GM23338 (cell line): ENCODE results near the gene SLC24A5. TPM values are rescaled to one million over a fixed set of nuclear protein-coding genes. Genes with fewer than 3 reads are reported as not detected.

Source experiments
- ATAC-seq: fragments of 200-7000 bp; cut with Tn5 transposase; 3 replicates; pipeline ENCODE4 v1.9.1; 2020
- DNase-seq: peaks from one replicate; pipeline ENCODE4 v3.0.0-alpha.2; 2015; ENCODE audit warnings: low spot score
- H2AFZ ChIP-seq: fragments of 200-600 bp; sonication (generic); 2 replicates; pipeline ENCODE4 v1.8.0; 2016; ENCODE audit warnings: antibody characterized with exemption, mild to moderate bottlenecking, moderate library complexity
- H3F3A ChIP-seq: fragments of 200-600 bp; sonication (generic); replicated peaks from 2 replicates; pipeline ENCODE4 v1.8.0; 2017; ENCODE audit warnings: antibody characterized with exemption, mixed run types, low read depth
- H3K27ac ChIP-seq: fragments of 200-600 bp; sonication (generic); 2 replicates; pipeline ENCODE4 v1.6.1; 2016; ENCODE audit warnings: low read depth
- H3K27me3 ChIP-seq: fragments of 200-600 bp; sonication (generic); 2 replicates; pipeline ENCODE4 v1.8.0; 2016; ENCODE audit warnings: mild to moderate bottlenecking, mixed run types, moderate library complexity; ENCODE audit not compliant: insufficient read depth
- H3K36me3 ChIP-seq: fragments of 200-600 bp; sonication (generic); 2 replicates; pipeline ENCODE4 v1.8.0; 2016; ENCODE audit warnings: mild to moderate bottlenecking; ENCODE audit not compliant: insufficient read depth
- H3K4me1 ChIP-seq: fragments of 200-600 bp; sonication (generic); 2 replicates; pipeline ENCODE4 v1.8.0; 2016; ENCODE audit warnings: mild to moderate bottlenecking, moderate library complexity; ENCODE audit not compliant: insufficient read depth
- H3K4me2 ChIP-seq: fragments of 200-600 bp; sonication (generic); 2 replicates; pipeline ENCODE4 v1.7.1; 2017; ENCODE audit warnings: mixed run types
- H3K4me3 ChIP-seq: fragments of 200-600 bp; sonication (generic); 2 replicates; pipeline ENCODE4 v1.6.1; 2016; ENCODE audit warnings: mixed run types
- H3K79me2 ChIP-seq: fragments of 200-600 bp; sonication (generic); replicated peaks from 2 replicates; pipeline ENCODE4 v1.8.0; 2017; ENCODE audit warnings: mild to moderate bottlenecking; ENCODE audit not compliant: insufficient read depth
- H3K9me2 ChIP-seq: fragments of 200-600 bp; sonication (generic); 2 replicates; pipeline ENCODE4 v1.8.0; 2017; ENCODE audit not compliant: insufficient read depth
- H4K20me1 ChIP-seq: fragments of 200-600 bp; sonication (generic); replicated peaks from 2 replicates; pipeline ENCODE4 v1.8.0; 2017; ENCODE audit warnings: mild to moderate bottlenecking; ENCODE audit not compliant: insufficient read depth
- H3K27ac Mint-ChIP-seq: 2 replicates; pipeline ENCODE4 v1.8.0; 2020; ENCODE audit warnings: inconsistent platforms, mild to moderate bottlenecking, moderate library complexity, mixed read lengths
- H3K27me3 Mint-ChIP-seq: 3 replicates; pipeline ENCODE4 v1.8.0; 2022; ENCODE audit warnings: low read depth, mild to moderate bottlenecking, moderate library complexity, mixed read lengths, inconsistent platforms; ENCODE audit not compliant: insufficient read depth, poor library complexity
- H3K36me3 Mint-ChIP-seq: 3 replicates; pipeline ENCODE4 v1.8.0; 2021; ENCODE audit warnings: low read depth, mild to moderate bottlenecking, inconsistent platforms, moderate library complexity, mixed read lengths
- H3K4me1 Mint-ChIP-seq: 3 replicates; pipeline ENCODE4 v1.8.0; 2020; ENCODE audit warnings: mild to moderate bottlenecking, inconsistent platforms, mixed read lengths
- H3K4me3 Mint-ChIP-seq: 3 replicates; pipeline ENCODE4 v1.8.0; 2021; ENCODE audit warnings: moderate library complexity, mild to moderate bottlenecking, inconsistent platforms, mixed read lengths
- H3K9me3 Mint-ChIP-seq: 3 replicates; pipeline ENCODE4 v1.8.0; 2020; ENCODE audit warnings: moderate library complexity, mild to moderate bottlenecking, inconsistent platforms, mixed read lengths
- CREB1 ChIP-seq: fragments of 250-450 bp; sonication (Bioruptor Pico); IDR thresholded peaks from 2 replicates; pipeline ENCODE4 v1.5.0; 2020; ENCODE audit warnings: low read depth, mild to moderate bottlenecking, moderate library complexity
- EZH2 ChIP-seq: fragments of 200-600 bp; sonication (generic); IDR thresholded peaks from one replicate; pipeline ENCODE4 v1.8.0; 2017; ENCODE audit warnings: antibody characterized with exemption, mild to moderate bottlenecking, low read depth; ENCODE audit not compliant: unreplicated experiment
- EZH2phosphoT487 ChIP-seq: fragments of 200-600 bp; sonication (generic); IDR thresholded peaks from one replicate; pipeline ENCODE4 v1.8.1; 2018; ENCODE audit warnings: antibody characterized with exemption; ENCODE audit not compliant: unreplicated experiment
- JUNB ChIP-seq: IDR thresholded peaks from one replicate; pipeline ENCODE4 v1.6.1; 2016; ENCODE audit warnings: antibody characterized with exemption; ENCODE audit not compliant: unreplicated experiment
- NANOG ChIP-seq: IDR thresholded peaks from 2 replicates; pipeline ENCODE4 v1.6.1; 2016; ENCODE audit warnings: antibody characterized with exemption, borderline replicate concordance
- POLR2AphosphoS5 ChIP-seq: IDR thresholded peaks from 2 replicates; pipeline ENCODE4 v1.6.1; 2016; ENCODE audit warnings: antibody characterized with exemption, low read depth
- STAT1 ChIP-seq: IDR thresholded peaks from one replicate; pipeline ENCODE4 v1.6.1; 2016; ENCODE audit warnings: antibody characterized with exemption; ENCODE audit not compliant: unreplicated experiment
- ZNF114 ChIP-seq: fragments of 250-450 bp; sonication (Bioruptor Pico); IDR thresholded peaks from 2 replicates; pipeline ENCODE4 v1.5.0; 2020; ENCODE audit warnings: mild to moderate bottlenecking, moderate library complexity
- ZNF331 ChIP-seq: fragments of 250-450 bp; sonication (Bioruptor Pico); IDR thresholded peaks from 2 replicates; pipeline ENCODE4 v1.5.0; 2020; ENCODE audit warnings: low read depth, mild to moderate bottlenecking, moderate library complexity
- polyA plus RNA-seq: library from polyadenylated mRNA; unstranded; fragments of >200 nt; fragmentation: Nextera tagmentation; extraction: Ambion mirVana; gene quantifications from 2 replicates; pipeline ENCODE4 v1.2.1, GENCODE V29; 2016
- total RNA-seq: library from RNA; depleted of rRNA; stranded (reverse); fragments of >200 nt; shearing (Covaris generic); gene quantifications from 2 replicates; pipeline ENCODE4 v1.2.3, GENCODE V29; 2014
- TF ChIP-seq, protein P1 (sequence below): IDR thresholded peaks from one replicate; pipeline ENCODE4 v1.6.1; 2018; ENCODE audit warnings: antibody characterized with exemption; ENCODE audit not compliant: unreplicated experiment
- TF ChIP-seq, protein P2 (sequence below), 2 experiments: fragments of 200-600 bp in 1 of 2; sonication (generic) in 1 of 2; conservative IDR thresholded peaks; 2 replicates each; pipeline versions ENCODE4 v1.5.1 to v1.6.1; 2016 to 2017; ENCODE audit warnings: antibody characterized with exemption in 2 of 2, low read depth in 2 of 2, mild to moderate bottlenecking in 2 of 2, moderate library complexity in 1 of 2
- TF ChIP-seq, protein P3 (sequence below): fragments of 250-450 bp; sonication (Bioruptor Pico); IDR thresholded peaks from 2 replicates; pipeline ENCODE4 v1.5.0; 2020; ENCODE audit warnings: mild to moderate bottlenecking, moderate library complexity
- TF ChIP-seq, protein P4 (sequence below): IDR thresholded peaks from 2 replicates; pipeline ENCODE4 v1.6.1; 2016; ENCODE audit warnings: antibody characterized with exemption

Gene SLC24A5
- total and polyA plus RNA-seq, 2 experiments from 2014 or later: 0.39 TPM; not detected in 1

DNA sequence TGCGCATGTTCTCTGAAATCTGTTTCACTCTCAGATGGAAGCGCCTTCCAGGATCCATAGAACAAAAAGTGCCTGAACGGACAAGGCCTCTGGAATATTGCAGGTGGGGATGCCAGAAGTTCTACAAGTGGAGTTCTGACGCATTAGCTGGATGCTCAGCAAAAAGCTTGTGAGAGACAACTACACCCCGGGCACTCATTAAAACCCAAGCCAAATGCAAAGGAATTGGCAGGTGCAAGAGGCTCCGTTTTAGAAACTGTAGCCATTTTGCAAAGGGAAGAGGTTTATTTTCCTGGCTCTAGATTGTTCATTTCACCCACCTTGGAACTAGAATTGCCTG is 35.2 kb upstream of the SLC24A5 start:
- no peak overlapping the region for H3K4me3 Mint-ChIP-seq
- H3K4me1 ChIP-seq: no peaks in the 10 kb centered on the region
- H3K4me2 ChIP-seq: no peak overlapping the region
- H3F3A ChIP-seq: no peaks in the 10 kb centered on the region
- H3K4me3 ChIP-seq: no peak overlapping the region
- peaks cover 31% of the 10 kb centered on the region for H3K9me3 Mint-ChIP-seq
- peaks cover 18% of the 10 kb centered on the region for H3K36me3 Mint-ChIP-seq
- no peak for DNase-seq
- TF ChIP-seq JUNB (no peak), ZNF114 (no peak), POLR2AphosphoS5 (no peak), ZNF331 (CRISPR knock-in tag) (no peak), CREB1 (CRISPR knock-in tag) (no peak), STAT1 (no peak), NANOG (no peak), EZH2 (no peak), EZH2phosphoT487 (no peak)
- TF ChIP-seq, protein P1, sequence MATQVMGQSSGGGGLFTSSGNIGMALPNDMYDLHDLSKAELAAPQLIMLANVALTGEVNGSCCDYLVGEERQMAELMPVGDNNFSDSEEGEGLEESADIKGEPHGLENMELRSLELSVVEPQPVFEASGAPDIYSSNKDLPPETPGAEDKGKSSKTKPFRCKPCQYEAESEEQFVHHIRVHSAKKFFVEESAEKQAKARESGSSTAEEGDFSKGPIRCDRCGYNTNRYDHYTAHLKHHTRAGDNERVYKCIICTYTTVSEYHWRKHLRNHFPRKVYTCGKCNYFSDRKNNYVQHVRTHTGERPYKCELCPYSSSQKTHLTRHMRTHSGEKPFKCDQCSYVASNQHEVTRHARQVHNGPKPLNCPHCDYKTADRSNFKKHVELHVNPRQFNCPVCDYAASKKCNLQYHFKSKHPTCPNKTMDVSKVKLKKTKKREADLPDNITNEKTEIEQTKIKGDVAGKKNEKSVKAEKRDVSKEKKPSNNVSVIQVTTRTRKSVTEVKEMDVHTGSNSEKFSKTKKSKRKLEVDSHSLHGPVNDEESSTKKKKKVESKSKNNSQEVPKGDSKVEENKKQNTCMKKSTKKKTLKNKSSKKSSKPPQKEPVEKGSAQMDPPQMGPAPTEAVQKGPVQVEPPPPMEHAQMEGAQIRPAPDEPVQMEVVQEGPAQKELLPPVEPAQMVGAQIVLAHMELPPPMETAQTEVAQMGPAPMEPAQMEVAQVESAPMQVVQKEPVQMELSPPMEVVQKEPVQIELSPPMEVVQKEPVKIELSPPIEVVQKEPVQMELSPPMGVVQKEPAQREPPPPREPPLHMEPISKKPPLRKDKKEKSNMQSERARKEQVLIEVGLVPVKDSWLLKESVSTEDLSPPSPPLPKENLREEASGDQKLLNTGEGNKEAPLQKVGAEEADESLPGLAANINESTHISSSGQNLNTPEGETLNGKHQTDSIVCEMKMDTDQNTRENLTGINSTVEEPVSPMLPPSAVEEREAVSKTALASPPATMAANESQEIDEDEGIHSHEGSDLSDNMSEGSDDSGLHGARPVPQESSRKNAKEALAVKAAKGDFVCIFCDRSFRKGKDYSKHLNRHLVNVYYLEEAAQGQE: no peak
- TF ChIP-seq, protein P2, sequence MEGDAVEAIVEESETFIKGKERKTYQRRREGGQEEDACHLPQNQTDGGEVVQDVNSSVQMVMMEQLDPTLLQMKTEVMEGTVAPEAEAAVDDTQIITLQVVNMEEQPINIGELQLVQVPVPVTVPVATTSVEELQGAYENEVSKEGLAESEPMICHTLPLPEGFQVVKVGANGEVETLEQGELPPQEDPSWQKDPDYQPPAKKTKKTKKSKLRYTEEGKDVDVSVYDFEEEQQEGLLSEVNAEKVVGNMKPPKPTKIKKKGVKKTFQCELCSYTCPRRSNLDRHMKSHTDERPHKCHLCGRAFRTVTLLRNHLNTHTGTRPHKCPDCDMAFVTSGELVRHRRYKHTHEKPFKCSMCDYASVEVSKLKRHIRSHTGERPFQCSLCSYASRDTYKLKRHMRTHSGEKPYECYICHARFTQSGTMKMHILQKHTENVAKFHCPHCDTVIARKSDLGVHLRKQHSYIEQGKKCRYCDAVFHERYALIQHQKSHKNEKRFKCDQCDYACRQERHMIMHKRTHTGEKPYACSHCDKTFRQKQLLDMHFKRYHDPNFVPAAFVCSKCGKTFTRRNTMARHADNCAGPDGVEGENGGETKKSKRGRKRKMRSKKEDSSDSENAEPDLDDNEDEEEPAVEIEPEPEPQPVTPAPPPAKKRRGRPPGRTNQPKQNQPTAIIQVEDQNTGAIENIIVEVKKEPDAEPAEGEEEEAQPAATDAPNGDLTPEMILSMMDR (conservative IDR thresholded peaks at IDR 0.05; ENCODE audit: low read depth in 2 of 2): no peak
- TF ChIP-seq, protein P3, sequence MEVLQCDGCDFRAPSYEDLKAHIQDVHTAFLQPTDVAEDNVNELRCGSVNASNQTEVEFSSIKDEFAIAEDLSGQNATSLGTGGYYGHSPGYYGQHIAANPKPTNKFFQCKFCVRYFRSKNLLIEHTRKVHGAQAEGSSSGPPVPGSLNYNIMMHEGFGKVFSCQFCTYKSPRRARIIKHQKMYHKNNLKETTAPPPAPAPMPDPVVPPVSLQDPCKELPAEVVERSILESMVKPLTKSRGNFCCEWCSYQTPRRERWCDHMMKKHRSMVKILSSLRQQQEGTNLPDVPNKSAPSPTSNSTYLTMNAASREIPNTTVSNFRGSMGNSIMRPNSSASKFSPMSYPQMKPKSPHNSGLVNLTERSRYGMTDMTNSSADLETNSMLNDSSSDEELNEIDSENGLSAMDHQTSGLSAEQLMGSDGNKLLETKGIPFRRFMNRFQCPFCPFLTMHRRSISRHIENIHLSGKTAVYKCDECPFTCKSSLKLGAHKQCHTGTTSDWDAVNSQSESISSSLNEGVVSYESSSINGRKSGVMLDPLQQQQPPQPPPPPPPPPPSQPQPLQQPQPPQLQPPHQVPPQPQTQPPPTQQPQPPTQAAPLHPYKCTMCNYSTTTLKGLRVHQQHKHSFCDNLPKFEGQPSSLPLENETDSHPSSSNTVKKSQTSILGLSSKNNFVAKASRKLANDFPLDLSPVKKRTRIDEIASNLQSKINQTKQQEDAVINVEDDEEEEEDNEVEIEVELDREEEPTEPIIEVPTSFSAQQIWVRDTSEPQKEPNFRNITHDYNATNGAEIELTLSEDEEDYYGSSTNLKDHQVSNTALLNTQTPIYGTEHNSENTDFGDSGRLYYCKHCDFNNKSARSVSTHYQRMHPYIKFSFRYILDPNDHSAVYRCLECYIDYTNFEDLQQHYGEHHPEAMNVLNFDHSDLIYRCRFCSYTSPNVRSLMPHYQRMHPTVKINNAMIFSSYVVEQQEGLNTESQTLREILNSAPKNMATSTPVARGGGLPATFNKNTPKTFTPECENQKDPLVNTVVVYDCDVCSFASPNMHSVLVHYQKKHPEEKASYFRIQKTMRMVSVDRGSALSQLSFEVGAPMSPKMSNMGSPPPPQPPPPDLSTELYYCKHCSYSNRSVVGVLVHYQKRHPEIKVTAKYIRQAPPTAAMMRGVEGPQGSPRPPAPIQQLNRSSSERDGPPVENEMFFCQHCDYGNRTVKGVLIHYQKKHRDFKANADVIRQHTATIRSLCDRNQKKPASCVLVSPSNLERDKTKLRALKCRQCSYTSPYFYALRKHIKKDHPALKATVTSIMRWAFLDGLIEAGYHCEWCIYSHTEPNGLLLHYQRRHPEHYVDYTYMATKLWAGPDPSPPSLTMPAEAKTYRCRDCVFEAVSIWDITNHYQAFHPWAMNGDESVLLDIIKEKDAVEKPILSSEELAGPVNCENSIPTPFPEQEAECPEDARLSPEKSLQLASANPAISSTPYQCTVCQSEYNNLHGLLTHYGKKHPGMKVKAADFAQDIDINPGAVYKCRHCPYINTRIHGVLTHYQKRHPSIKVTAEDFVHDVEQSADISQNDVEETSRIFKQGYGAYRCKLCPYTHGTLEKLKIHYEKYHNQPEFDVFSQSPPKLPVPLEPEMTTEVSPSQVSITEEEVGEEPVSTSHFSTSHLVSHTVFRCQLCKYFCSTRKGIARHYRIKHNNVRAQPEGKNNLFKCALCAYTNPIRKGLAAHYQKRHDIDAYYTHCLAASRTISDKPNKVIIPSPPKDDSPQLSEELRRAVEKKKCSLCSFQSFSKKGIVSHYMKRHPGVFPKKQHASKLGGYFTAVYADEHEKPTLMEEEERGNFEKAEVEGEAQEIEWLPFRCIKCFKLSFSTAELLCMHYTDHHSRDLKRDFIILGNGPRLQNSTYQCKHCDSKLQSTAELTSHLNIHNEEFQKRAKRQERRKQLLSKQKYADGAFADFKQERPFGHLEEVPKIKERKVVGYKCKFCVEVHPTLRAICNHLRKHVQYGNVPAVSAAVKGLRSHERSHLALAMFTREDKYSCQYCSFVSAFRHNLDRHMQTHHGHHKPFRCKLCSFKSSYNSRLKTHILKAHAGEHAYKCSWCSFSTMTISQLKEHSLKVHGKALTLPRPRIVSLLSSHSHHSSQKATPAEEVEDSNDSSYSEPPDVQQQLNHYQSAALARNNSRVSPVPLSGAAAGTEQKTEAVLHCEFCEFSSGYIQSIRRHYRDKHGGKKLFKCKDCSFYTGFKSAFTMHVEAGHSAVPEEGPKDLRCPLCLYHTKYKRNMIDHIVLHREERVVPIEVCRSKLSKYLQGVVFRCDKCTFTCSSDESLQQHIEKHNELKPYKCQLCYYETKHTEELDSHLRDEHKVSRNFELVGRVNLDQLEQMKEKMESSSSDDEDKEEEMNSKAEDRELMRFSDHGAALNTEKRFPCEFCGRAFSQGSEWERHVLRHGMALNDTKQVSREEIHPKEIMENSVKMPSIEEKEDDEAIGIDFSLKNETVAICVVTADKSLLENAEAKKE (CRISPR knock-in tag): no peak
- TF ChIP-seq, protein P4, sequence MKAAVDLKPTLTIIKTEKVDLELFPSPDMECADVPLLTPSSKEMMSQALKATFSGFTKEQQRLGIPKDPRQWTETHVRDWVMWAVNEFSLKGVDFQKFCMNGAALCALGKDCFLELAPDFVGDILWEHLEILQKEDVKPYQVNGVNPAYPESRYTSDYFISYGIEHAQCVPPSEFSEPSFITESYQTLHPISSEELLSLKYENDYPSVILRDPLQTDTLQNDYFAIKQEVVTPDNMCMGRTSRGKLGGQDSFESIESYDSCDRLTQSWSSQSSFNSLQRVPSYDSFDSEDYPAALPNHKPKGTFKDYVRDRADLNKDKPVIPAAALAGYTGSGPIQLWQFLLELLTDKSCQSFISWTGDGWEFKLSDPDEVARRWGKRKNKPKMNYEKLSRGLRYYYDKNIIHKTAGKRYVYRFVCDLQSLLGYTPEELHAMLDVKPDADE: no peak
- no peaks in the 10 kb centered on the region for H3K79me2 ChIP-seq
- no peaks in the 10 kb centered on the region for H3K36me3 ChIP-seq
- no peaks in the 10 kb centered on the region for H4K20me1 ChIP-seq
- H3K27me3 Mint-ChIP-seq: no peaks in the 10 kb centered on the region
- H3K9me2 ChIP-seq: 0 out of 2 replicates have a peak, but pooled peaks cover 3% of the 10 kb centered on the region
- 0 out of 2 replicates have a peak overlapping the region, but pooled peaks have one; percentile 23 for H2AFZ ChIP-seq
- H3K4me1 Mint-ChIP-seq: peaks cover 2% of the 10 kb centered on the region; the same call in 1 of the 3 replicates
- H3K27ac Mint-ChIP-seq: no peak overlapping the region
- no peak for ATAC-seq
- no peaks in the 10 kb centered on the region for H3K27me3 ChIP-seq
- no peak overlapping the region for H3K27ac ChIP-seq
